Gastroesophageal sphincter (tissue), 3 donors: ENCODE data around the gene ARL13B.

Experiments used
- POLR2A ChIP-seq, 2 donors: fragments of 450-650 bp; IDR thresholded peaks; one replicate each; pipeline ENCODE4 v1.6.1; 2017; ENCODE audit warnings: antibody characterized with exemption in 2 of 2, mild to moderate bottlenecking in 2 of 2, moderate library complexity in 1 of 2
- TF ChIP-seq, protein P1 (sequence below), 4 experiments: fragments of 200-600 bp in 2 of 4; fragments of 450-650 bp in 2 of 4; sonication (generic) in 1 of 4; IDR thresholded peaks; one replicate each; pipeline ENCODE4 v1.5.1; 2017 to 2019; ENCODE audit warnings: antibody characterized with exemption in 4 of 4, mild to moderate bottlenecking in 2 of 4, moderate library complexity in 2 of 4

DNA sequence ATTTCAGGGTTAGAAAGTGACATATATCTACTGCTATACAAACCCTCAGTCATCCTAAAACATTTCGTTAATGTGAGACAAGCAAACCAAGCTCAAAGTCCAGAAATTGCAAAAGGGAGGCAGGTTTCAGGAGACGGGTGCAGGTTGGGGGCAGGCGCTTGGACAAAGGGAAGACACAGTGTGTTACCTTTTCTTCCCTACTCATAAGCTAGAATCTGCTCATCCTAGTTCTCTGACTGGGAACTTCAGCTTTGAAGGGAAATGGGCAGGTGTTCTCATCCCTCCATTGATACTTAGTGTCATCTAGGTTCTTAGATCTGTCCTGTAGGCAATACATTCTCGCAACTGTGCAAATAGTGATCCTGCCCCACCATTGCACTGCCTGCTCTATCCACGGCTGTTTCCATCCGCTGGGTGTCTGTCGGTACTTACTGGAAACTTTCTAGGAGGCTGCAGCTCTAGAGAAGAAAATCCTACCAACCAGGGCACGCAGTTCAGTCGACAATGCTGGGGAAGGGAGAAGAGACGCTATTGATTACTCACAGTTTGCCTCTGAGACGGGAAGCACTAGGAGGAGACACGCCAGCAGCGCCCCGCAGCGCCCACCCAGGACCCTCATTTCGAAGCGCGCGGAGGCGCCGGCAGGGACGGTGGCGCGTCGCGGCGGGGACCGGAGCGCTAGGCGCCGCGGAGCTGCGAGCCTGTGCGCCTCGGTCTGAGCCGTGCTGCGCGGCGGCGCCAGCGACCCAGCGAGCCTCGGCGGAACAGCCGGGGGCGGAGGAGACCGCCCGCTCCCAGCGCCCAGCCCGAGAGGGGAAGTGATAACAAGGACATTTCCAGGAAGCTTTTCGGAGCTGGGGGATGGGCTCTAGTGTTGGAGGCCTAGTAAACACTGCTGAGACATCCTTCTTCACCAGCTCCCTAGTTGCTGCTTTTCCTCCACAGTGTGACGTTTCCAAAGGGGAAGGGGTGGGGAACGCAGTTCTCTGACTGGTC is 6.5 kb upstream of the ARL13B start, which contains the start of gene PROS1:
- TF ChIP-seq, protein P1, sequence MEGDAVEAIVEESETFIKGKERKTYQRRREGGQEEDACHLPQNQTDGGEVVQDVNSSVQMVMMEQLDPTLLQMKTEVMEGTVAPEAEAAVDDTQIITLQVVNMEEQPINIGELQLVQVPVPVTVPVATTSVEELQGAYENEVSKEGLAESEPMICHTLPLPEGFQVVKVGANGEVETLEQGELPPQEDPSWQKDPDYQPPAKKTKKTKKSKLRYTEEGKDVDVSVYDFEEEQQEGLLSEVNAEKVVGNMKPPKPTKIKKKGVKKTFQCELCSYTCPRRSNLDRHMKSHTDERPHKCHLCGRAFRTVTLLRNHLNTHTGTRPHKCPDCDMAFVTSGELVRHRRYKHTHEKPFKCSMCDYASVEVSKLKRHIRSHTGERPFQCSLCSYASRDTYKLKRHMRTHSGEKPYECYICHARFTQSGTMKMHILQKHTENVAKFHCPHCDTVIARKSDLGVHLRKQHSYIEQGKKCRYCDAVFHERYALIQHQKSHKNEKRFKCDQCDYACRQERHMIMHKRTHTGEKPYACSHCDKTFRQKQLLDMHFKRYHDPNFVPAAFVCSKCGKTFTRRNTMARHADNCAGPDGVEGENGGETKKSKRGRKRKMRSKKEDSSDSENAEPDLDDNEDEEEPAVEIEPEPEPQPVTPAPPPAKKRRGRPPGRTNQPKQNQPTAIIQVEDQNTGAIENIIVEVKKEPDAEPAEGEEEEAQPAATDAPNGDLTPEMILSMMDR (IDR thresholded peaks at IDR 0.05), result peak in 2 of 4 experiments; percentile 16 to 32
- TF ChIP-seq POLR2A (IDR thresholded peaks at IDR 0.05), result peak; percentile 53 to 76
